ENCODE results near the gene IRGQ.

The IRGQ gene

DNA sequence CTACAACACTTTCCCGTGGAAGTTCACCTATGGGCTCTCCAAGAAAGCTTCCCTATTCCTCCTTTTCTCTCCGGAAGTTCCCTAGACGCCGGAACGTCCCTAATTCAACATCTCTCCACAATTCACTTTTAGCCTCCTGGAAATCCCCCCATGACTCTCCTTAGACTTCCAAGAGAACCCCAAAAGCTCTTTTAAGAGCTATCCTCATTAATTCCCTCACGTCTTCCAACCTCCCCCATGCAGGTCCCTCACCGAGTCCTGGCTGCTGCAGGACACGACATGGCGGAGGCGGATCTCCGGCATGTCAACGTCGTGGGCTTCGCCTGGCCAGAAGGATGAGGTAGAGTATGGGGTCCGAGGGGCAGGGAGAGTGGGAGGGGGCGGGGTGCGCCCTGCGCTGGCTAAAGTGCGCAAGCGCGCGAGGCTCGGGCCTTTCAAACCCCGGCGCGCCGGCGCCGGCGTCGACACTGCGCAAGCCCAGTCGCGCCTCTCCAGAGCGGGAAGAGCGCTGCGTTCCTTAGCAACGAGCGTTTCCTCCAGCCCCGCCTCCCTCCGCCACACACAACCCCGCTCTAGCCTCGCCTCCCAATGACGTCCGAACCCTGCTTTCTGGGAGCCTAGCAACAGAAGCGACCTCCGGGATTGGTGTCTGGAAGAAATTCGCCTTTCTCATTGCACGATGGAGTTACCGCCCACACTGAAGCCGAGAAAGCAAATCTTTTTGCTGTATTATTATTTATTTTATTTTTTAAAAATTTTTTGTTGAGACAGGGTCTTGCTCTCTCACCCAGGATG lies 20.6 kb downstream of the IRGQ start, which contains the start of the genes PINLYP and XRCC1 (continued):
- TF ChIP-seq ZBTB11 (tag by site-specific recombination; conservative IDR thresholded peaks at IDR 0.05; ENCODE audit: low read depth) (peak; percentile 73), ZNF660 (tag by site-specific recombination; IDR thresholded peaks at IDR 0.05) (peak; percentile 78), KLF16 (tag by site-specific recombination; IDR thresholded peaks at IDR 0.05) (peak; percentile 68; the same call in 1 of the 2 replicates), ZNF768 (tag by site-specific recombination; IDR thresholded peaks at IDR 0.05) (no peak), ZNF266 (tag by site-specific recombination; IDR thresholded peaks at IDR 0.05; ENCODE audit: low read depth) (no peak), ZBTB7A (tag by site-specific recombination; IDR thresholded peaks at IDR 0.05; ENCODE audit: low read depth) (peak; percentile 62; the same call in 1 of the 2 replicates), YY2 (tag by site-specific recombination; IDR thresholded peaks at IDR 0.05) (peak; percentile 82), KLF7 (tag by site-specific recombination; IDR thresholded peaks at IDR 0.05; ENCODE audit: borderline replicate concordance) (0 out of 2 replicates have a peak, but pooled peaks have one; percentile 59), ZBTB21 (tag by site-specific recombination; IDR thresholded peaks at IDR 0.05) (peak; percentile 43; the same call in 1 of the 2 replicates), PATZ1 (tag by site-specific recombination; IDR thresholded peaks at IDR 0.05) (peak; percentile 82), ZNF629 (tag by site-specific recombination; IDR thresholded peaks at IDR 0.05) (peak; percentile 70), ZNF658 (tag by site-specific recombination; IDR thresholded peaks at IDR 0.05) (no peak), ZNF112 (tag by site-specific recombination; IDR thresholded peaks at IDR 0.05) (no peak), ZEB2 (tag by site-specific recombination; IDR thresholded peaks at IDR 0.05) (peak; percentile 37; the same call in 1 of the 2 replicates), ZNF747 (tag by site-specific recombination; IDR thresholded peaks at IDR 0.05) (no peak), PRDM1 (tag by site-specific recombination; IDR thresholded peaks at IDR 0.05) (peak; percentile 97), ZNF785 (tag by site-specific recombination; IDR thresholded peaks at IDR 0.05) (no peak), ZBTB17 (tag by site-specific recombination; IDR thresholded peaks at IDR 0.05) (0 out of 2 replicates have a peak, but pooled peaks have one; percentile 2), GLIS2 (tag by site-specific recombination; IDR thresholded peaks at IDR 0.05) (peak; percentile 47; the same call in 1 of the 2 replicates), REPIN1 (tag by site-specific recombination; IDR thresholded peaks at IDR 0.05; ENCODE audit: low read depth) (no peak; the same call in 1 of the 2 replicates), ZNF175 (tag by site-specific recombination; IDR thresholded peaks at IDR 0.05) (no peak)
- TF ChIP-seq, protein P1, sequence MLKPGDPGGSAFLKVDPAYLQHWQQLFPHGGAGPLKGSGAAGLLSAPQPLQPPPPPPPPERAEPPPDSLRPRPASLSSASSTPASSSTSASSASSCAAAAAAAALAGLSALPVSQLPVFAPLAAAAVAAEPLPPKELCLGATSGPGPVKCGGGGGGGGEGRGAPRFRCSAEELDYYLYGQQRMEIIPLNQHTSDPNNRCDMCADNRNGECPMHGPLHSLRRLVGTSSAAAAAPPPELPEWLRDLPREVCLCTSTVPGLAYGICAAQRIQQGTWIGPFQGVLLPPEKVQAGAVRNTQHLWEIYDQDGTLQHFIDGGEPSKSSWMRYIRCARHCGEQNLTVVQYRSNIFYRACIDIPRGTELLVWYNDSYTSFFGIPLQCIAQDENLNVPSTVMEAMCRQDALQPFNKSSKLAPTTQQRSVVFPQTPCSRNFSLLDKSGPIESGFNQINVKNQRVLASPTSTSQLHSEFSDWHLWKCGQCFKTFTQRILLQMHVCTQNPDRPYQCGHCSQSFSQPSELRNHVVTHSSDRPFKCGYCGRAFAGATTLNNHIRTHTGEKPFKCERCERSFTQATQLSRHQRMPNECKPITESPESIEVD (tag by site-specific recombination; IDR thresholded peaks at IDR 0.05), result no peak
